Parathyroid adenoma (tissue), 2 donors: ENCODE measurements around the gene PMAIP1.

Source experiments
- H2AFZ ChIP-seq: fragments of 300-600 bp; sonication (generic); one replicate; pipeline ENCODE4 v1.7.0; 2017; ENCODE audit warnings: antibody characterized with exemption, mild to moderate bottlenecking
- H3K27ac ChIP-seq: fragments of 300-600 bp; sonication (generic); one replicate; pipeline ENCODE4 v1.7.0; 2017
- H3K27me3 ChIP-seq: fragments of 300-600 bp; sonication (generic); one replicate; pipeline ENCODE4 v1.7.0; 2017; ENCODE audit warnings: low read length; ENCODE audit not compliant: control insufficient read depth, insufficient read depth
- H3K36me3 ChIP-seq: fragments of 300-600 bp; sonication (generic); one replicate; pipeline ENCODE4 v1.7.0; 2017; ENCODE audit warnings: low read length; ENCODE audit not compliant: control insufficient read depth, insufficient read depth
- H3K4me1 ChIP-seq: fragments of 300-600 bp; sonication (generic); one replicate; pipeline ENCODE4 v1.7.0; 2017; ENCODE audit warnings: control low read depth
- H3K4me2 ChIP-seq: fragments of 300-600 bp; sonication (generic); one replicate; pipeline ENCODE4 v1.7.0; 2017; ENCODE audit warnings: low read length
- H3K4me3 ChIP-seq: fragments of 300-600 bp; sonication (generic); one replicate; pipeline ENCODE4 v1.7.0; 2017; ENCODE audit warnings: low read depth, low read length
- H3K79me2 ChIP-seq: fragments of 300-600 bp; sonication (generic); one replicate; pipeline ENCODE4 v1.7.0; 2017; ENCODE audit warnings: control low read depth
- H3K9ac ChIP-seq: fragments of 300-600 bp; sonication (generic); one replicate; pipeline ENCODE4 v1.7.0; 2017; ENCODE audit warnings: mild to moderate bottlenecking
- H3K9me3 ChIP-seq: fragments of 300-600 bp; sonication (generic); one replicate; pipeline ENCODE4 v1.7.0; 2017; ENCODE audit warnings: low read length; ENCODE audit not compliant: control insufficient read depth
- CTCF ChIP-seq: fragments of 300-600 bp; sonication (generic); IDR thresholded peaks from one replicate; pipeline ENCODE4 v1.7.0; 2017; ENCODE audit warnings: antibody characterized with exemption, mild to moderate bottlenecking
- donor health status: primary hyperparathyroidism.

PMAIP1 gene

GRCh38 chr18:59938676-59939075 is 38.9 kb downstream of the PMAIP1 start:
- Histone ChIP-seq H3K36me3 (no peaks in the 10 kb centered on the region), H2AFZ (no peak overlapping the region), H3K4me3 (no peak overlapping the region), H3K9ac (no peak overlapping the region), H3K4me2 (no peak overlapping the region), H3K79me2 (no peaks in the 10 kb centered on the region), H3K4me1 (no peaks in the 10 kb centered on the region), H3K9me3 (no peaks in the 10 kb centered on the region), H3K27me3 (no peaks in the 10 kb centered on the region), H3K27ac (no peak overlapping the region)
- TF ChIP-seq CTCF = no peak

- no peak overlapping the region for H3K9ac ChIP-seq
- no peak overlapping the region for H3K4me3 ChIP-seq
- no peaks in the 10 kb centered on the region for H3K4me1 ChIP-seq
- no peaks in the 10 kb centered on the region for H3K79me2 ChIP-seq
- H3K27me3 ChIP-seq = no peaks in the 10 kb centered on the region
- no peaks in the 10 kb centered on the region for H3K36me3 ChIP-seq
- H3K4me2 ChIP-seq = no peak overlapping the region
- no peak for TF ChIP-seq CTCF
- H3K27ac ChIP-seq = no peak overlapping the region
- no peaks in the 10 kb centered on the region for H3K9me3 ChIP-seq
- no peak overlapping the region for H2AFZ ChIP-seq
Observed at GRCh38 chr18:59939127-59939526, 39.3 kb downstream of the PMAIP1 start.

GRCh38 chr18:59940068-59940467 is 40.3 kb downstream of the PMAIP1 start:
- TF ChIP-seq CTCF = no peak

GRCh38 chr18:59941331-59941730 is 41.5 kb downstream of the PMAIP1 start:
- H3K9me3 ChIP-seq = no peaks in the 10 kb centered on the region
- H3K36me3 ChIP-seq = no peaks in the 10 kb centered on the region
- H3K4me3 ChIP-seq = no peak overlapping the region
- H3K4me1 ChIP-seq = no peaks in the 10 kb centered on the region
- no peak overlapping the region for H2AFZ ChIP-seq
- no peaks in the 10 kb centered on the region for H3K79me2 ChIP-seq
- no peak for TF ChIP-seq CTCF
- H3K27me3 ChIP-seq = no peaks in the 10 kb centered on the region
- H3K27ac ChIP-seq = no peak overlapping the region
- no peak overlapping the region for H3K9ac ChIP-seq
- no peak overlapping the region for H3K4me2 ChIP-seq

More at GRCh38 chr18:59940068-59940467, 40.3 kb downstream of the PMAIP1 start:
- Histone ChIP-seq H3K36me3 (no peaks in the 10 kb centered on the region), H3K9ac (no peak overlapping the region), H3K27ac (no peak overlapping the region), H3K4me1 (no peaks in the 10 kb centered on the region), H3K9me3 (no peaks in the 10 kb centered on the region), H3K4me3 (no peak overlapping the region), H3K4me2 (no peak overlapping the region), H2AFZ (no peak overlapping the region), H3K79me2 (no peaks in the 10 kb centered on the region), H3K27me3 (no peaks in the 10 kb centered on the region)

- no peak overlapping the region for H3K4me2 ChIP-seq
- no peak for TF ChIP-seq CTCF
- H3K9me3 ChIP-seq = no peaks in the 10 kb centered on the region
- no peak overlapping the region for H3K27ac ChIP-seq
- H3K36me3 ChIP-seq = no peaks in the 10 kb centered on the region
- H3K4me1 ChIP-seq = no peaks in the 10 kb centered on the region
- no peak overlapping the region for H3K9ac ChIP-seq
- no peaks in the 10 kb centered on the region for H3K79me2 ChIP-seq
- no peak overlapping the region for H2AFZ ChIP-seq
- H3K27me3 ChIP-seq = no peaks in the 10 kb centered on the region
- H3K4me3 ChIP-seq = no peak overlapping the region
Observed at GRCh38 chr18:59942601-59943000, 42.8 kb downstream of the PMAIP1 start.
